Thyroid gland (tissue), 4 donors: ENCODE measurements around the gene CDC20B. TPM values are rescaled to one million over a fixed set of nuclear protein-coding genes. Genes with fewer than 3 reads are reported as not detected.

Experiments
- DNase-seq, 2 donors: peaks; one replicate each; pipeline ENCODE4 v3.0.0-alpha.2; 2019
- H3K27ac ChIP-seq, 3 donors: fragments of 200-600 bp; sonication (generic); 1 replicate in 2 of 3; 2 replicates in 1 of 3; pipeline ENCODE4 v1.5.1; 2016 to 2019; ENCODE audit warnings: mild to moderate bottlenecking in 1 of 3, moderate library complexity in 1 of 3
- H3K27me3 ChIP-seq: fragments of 200-600 bp; sonication (generic); one replicate; pipeline ENCODE4 v1.5.1; 2019
- H3K36me3 ChIP-seq, 2 donors: fragments of 200-600 bp; sonication (generic); one replicate each; pipeline ENCODE4 v1.5.1; 2016 to 2019
- H3K4me1 ChIP-seq, 2 donors: fragments of 200-600 bp; sonication (generic); one replicate each; pipeline ENCODE4 v1.5.1; 2017 to 2019
- H3K4me3 ChIP-seq, 3 donors: fragments of 200-600 bp; sonication (generic); replicated peaks in 1 of 3; 1 replicate in 2 of 3; 2 replicates in 1 of 3; pipeline ENCODE4 v1.5.1; 2016; ENCODE audit warnings: mild to moderate bottlenecking in 1 of 3
- H3K9me3 ChIP-seq: fragments of 200-600 bp; sonication (generic); one replicate; pipeline ENCODE4 v1.5.1; 2017
- CTCF ChIP-seq, 6 experiments: fragments of 200-600 bp in 3 of 6; fragments of 450-650 bp in 3 of 6; sonication (generic) in 3 of 6; IDR thresholded peaks; one replicate each; pipeline ENCODE4 v1.5.1; 2016 to 2019; ENCODE audit warnings: antibody characterized with exemption in 6 of 6, mild to moderate bottlenecking in 2 of 6, inconsistent platforms in 1 of 6, moderate library complexity in 1 of 6
- POLR2A ChIP-seq, 2 donors: fragments of 450-650 bp; IDR thresholded peaks; one replicate each; pipeline ENCODE4 v1.6.1; 2017; ENCODE audit warnings: antibody characterized with exemption in 2 of 2, mild to moderate bottlenecking in 2 of 2, moderate library complexity in 1 of 2
- WGBS, 2 donors: methylation state at CpG; one replicate each; pipeline ENCODE4 v1.1.5; 2017; 5-methylcytosine and 5-hydroxymethylcytosine counted together
- intact Hi-C: fragments of 100-400 bp; cut with DNase I; formaldehyde crosslinking; loops from one replicate; pipeline ENCODE4 v1.15.1; 2023
- total RNA-seq, 4 donors: library from RNA; depleted of rRNA; stranded (reverse); fragments of >200 nt; gene quantifications; one replicate each; pipeline ENCODE4 v1.2.3, GENCODE V29; 2016

CDC20B gene, protein sequence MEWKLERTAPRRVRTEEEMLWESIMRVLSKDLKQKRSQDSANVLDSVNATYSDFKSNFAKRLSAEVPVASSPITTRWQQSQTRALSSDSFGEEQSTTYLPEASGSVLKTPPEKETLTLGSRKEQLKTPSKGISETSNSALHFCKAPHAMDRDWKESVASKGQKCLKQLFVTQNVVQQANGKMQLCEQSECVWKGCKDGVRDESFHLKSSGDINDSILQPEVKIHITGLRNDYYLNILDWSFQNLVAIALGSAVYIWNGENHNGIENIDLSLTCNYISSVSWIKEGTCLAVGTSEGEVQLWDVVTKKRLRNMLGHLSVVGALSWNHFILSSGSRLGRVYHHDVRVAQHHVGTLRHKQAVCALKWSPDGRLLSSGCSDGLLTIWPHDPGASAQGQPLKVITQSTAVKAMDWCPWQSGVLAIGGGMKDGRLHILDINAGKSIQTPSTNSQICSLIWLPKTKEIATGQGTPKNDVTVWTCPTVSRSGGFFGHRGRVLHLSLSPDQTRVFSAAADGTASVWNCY
- total RNA-seq: not detected

DNA sequence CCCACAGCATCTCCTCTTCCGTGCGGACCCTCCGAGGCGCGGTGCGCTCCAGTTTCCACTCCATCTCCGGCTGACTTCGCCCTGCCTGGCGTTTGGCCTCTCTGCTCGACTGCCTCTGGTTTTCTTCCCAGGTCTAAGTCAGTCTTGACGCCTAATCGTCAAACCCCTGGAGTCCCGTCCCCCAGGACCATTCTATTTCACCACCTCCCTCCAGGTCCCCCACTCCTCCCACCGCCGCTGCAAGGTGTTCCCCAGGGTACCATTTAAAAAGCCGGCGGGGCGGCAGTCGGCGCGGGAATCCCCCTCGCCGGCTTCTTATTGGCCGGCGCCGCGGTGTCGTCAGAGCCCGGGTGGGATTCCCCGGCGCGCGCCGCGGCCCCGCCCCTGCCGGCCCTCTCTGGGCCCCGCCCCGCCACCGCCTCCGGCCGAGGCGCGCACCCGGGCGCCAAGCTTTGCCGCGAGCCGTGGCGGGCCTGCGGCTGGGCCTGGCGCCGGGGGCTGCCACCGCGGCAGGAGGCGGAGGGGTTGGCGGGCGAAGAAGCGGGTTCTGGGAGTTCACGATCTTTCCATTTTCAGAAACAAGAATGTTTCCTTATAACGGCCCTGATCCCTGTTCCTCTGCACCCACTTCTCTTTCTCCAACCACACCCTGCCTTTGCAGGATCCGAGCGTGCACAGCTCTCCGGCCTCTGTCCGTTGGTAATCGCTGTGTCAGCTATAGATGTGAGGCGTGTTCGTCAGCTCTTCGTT, at the start of gene CDC20B:
CDC20B (minus strand) TSS at position 241 of the 750 bp plus-strand sequence; CDS start at position 64, 177 bp downstream.
- Histone ChIP-seq H3K36me3 (no peaks in the 10 kb centered on the region), H3K9me3 (no peaks in the 10 kb centered on the region), H3K27me3 (no peaks in the 10 kb centered on the region), H3K4me3 (peak within 1 kb of the TSS; percentile 13 to 35 (median 24)), H3K4me1 (peaks cover 13 to 19% of the 10 kb centered on the region in 2 donors), H3K27ac (peak within 1 kb of the TSS in 1 of 3 donors; percentile 14)
- 1% methylated on average over 38 to 48 of the region's 69 CpGs for WGBS, 2 donors
- peak in 1 of 2 donors; percentile 42 for TF ChIP-seq POLR2A (IDR thresholded peaks at IDR 0.05)
- TF ChIP-seq CTCF (IDR thresholded peaks at IDR 0.05): no peak
- DNase-seq: peak; percentile 81 to 83
- intact Hi-C loops: loop anchor here (10.0 kb wide), 1 partner anchor 132 kb away; the partner anchor contains the start of genes DHX29 and MTREX

GRCh38 chr5:55222092-55222984, 49.4 kb upstream of the CDC20B start:
- WGBS, 2 donors: 60 to 70% methylated on average over 30 of the region's 30 CpGs
- intact Hi-C loops: loop anchor here (10.0 kb wide), 1 partner anchor 82 kb away; the partner anchor contains the start of genes DHX29 and MTREX
- H3K4me1 ChIP-seq: peaks cover 24 to 39% of the 10 kb centered on the region in 2 donors
- no peak overlapping the region for H3K27ac ChIP-seq
- no peak overlapping the region for H3K4me3 ChIP-seq
- TF ChIP-seq CTCF (IDR thresholded peaks at IDR 0.05): no peak
- no peak for TF ChIP-seq POLR2A (IDR thresholded peaks at IDR 0.05)
- H3K36me3 ChIP-seq: no peaks in the 10 kb centered on the region
- no peak for DNase-seq
- no peaks in the 10 kb centered on the region for H3K27me3 ChIP-seq
- no peaks in the 10 kb centered on the region for H3K9me3 ChIP-seq

DNA sequence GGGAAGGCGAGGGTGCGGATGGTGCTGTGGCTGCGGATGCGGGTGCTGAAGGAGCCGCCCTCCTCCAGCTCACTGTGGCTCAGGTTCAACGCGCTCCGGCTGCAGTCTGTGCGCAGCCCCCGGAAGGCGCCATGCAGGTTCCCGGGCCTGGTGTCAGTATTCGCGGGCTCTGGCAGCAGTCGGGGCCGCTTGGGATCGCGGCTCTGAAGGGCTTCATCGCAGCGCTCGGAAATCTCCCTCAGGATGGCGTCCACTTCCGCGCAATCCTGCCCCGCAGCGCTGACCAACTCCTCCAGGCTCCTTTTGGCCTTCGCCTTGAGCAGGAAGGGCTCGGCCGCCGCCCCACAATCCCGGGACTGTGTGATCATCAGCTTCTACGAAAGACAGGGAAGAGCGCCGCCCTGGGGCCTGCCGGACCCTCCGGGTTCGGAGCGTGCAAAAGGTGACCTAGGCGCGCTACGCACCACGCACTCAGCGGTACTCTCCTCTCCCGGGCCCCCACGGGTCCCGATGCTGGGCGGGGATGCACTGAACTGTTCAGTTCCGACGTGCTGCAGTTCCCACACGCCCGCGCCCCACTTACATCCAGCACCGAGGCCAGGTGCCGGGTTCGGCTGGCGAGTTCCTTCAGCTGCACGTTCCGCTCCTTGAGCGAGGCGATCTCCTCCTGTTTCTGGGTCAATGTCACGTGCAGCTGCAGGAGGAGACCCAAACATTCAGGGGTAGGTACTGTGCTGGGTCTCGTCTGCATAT, 47.6 kb upstream of the CDC20B start:
- peaks cover 20 to 29% of the 10 kb centered on the region in 2 donors for H3K4me1 ChIP-seq
- WGBS, 2 donors: 8 to 18% methylated on average over 5 to 34 of the region's 62 CpGs
- no peaks in the 10 kb centered on the region for H3K27me3 ChIP-seq
- H3K4me3 ChIP-seq: peak overlapping the region in 2 of 3 donors; percentile 28 to 34
- TF ChIP-seq CTCF (IDR thresholded peaks at IDR 0.05) (peak in 3 of 6 experiments; percentile 15 to 30 (median 16)), POLR2A (IDR thresholded peaks at IDR 0.05) (peak in 1 of 2 donors; percentile 33)
- intact Hi-C loops: loop anchor here (10.0 kb wide), 1 partner anchor 84 kb away; the partner anchor contains the start of genes DHX29 and MTREX
- no peaks in the 10 kb centered on the region for H3K36me3 ChIP-seq
- peak; percentile 66 to 68 for DNase-seq
- no peaks in the 10 kb centered on the region for H3K9me3 ChIP-seq
- H3K27ac ChIP-seq: peak overlapping the region; percentile 54 to 83 (median 76)

- H3K27ac ChIP-seq: peak overlapping the region; percentile 54 to 83 (median 76)
- no peaks in the 10 kb centered on the region for H3K27me3 ChIP-seq
- WGBS, 2 donors: 61 to 75% methylated on average over 3 of the region's 3 CpGs
- H3K36me3 ChIP-seq: no peaks in the 10 kb centered on the region
- H3K4me1 ChIP-seq: peaks cover 20 to 29% of the 10 kb centered on the region in 2 donors
- intact Hi-C loops: loop anchor here (10.0 kb wide), 1 partner anchor 85 kb away; the partner anchor contains the start of genes DHX29 and MTREX
- no peak for DNase-seq
- TF ChIP-seq CTCF (IDR thresholded peaks at IDR 0.05) (no peak), POLR2A (IDR thresholded peaks at IDR 0.05) (no peak)
- H3K9me3 ChIP-seq: no peaks in the 10 kb centered on the region
- H3K4me3 ChIP-seq: no peak overlapping the region
Observed at GRCh38 chr5:55219770-55220169, 46.8 kb upstream of the CDC20B start.
